GM12873 (cell line): ENCODE measurements around the gene FBXO2.

ENCODE experiments used
- TF ChIP-seq, protein P1 (sequence below): IDR thresholded peaks from 2 replicates; pipeline ENCODE4 v1.5.1; 2012; ENCODE audit warnings: low read depth, mild to moderate bottlenecking, moderate library complexity, low read length, control low read depth; ENCODE audit not compliant: insufficient read depth; ENCODE audit errors: missing control alignments

FBXO2 gene

DNA sequence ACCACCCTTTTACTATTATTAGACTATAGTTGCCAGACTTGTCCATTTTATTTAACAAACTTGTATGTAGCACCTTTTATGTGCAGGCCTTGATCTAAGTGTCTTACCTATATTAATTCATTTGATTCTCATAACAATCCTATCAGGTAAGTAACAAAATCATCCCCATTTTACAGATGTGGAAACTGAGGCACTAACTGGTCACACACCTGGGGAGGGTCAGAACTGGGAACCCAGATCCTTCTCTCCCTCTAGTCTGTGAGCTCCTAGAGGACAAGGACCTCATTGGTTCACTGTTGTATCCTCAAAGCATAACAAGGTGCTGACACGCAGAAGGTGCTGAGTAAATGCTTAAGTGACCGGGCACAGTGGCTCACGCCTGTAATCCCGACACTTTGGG, 14.9 kb downstream of the FBXO2 start:
- TF ChIP-seq, protein P1, sequence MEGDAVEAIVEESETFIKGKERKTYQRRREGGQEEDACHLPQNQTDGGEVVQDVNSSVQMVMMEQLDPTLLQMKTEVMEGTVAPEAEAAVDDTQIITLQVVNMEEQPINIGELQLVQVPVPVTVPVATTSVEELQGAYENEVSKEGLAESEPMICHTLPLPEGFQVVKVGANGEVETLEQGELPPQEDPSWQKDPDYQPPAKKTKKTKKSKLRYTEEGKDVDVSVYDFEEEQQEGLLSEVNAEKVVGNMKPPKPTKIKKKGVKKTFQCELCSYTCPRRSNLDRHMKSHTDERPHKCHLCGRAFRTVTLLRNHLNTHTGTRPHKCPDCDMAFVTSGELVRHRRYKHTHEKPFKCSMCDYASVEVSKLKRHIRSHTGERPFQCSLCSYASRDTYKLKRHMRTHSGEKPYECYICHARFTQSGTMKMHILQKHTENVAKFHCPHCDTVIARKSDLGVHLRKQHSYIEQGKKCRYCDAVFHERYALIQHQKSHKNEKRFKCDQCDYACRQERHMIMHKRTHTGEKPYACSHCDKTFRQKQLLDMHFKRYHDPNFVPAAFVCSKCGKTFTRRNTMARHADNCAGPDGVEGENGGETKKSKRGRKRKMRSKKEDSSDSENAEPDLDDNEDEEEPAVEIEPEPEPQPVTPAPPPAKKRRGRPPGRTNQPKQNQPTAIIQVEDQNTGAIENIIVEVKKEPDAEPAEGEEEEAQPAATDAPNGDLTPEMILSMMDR: no peak

DNA sequence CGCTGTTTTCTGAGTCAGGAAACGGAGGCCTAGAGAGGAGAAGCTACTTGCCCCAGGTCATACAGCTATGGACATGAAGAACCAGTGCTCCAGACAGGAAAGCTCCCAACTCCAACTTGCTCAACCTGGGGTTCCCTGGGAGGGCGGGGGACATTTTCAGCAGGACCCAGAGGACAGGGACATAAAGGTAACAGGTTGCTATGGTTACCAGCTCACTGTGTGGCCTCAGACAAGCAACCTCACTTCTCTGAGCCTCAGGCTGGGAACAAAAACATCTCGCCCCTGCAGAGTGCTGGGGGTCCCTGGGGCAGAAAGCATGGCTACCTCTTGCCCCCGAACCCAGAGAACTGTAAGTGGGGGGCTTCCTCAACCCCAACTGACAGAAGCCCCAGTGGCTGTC, 16.1 kb downstream of the FBXO2 start:
- TF ChIP-seq, protein P1: no peak

DNA sequence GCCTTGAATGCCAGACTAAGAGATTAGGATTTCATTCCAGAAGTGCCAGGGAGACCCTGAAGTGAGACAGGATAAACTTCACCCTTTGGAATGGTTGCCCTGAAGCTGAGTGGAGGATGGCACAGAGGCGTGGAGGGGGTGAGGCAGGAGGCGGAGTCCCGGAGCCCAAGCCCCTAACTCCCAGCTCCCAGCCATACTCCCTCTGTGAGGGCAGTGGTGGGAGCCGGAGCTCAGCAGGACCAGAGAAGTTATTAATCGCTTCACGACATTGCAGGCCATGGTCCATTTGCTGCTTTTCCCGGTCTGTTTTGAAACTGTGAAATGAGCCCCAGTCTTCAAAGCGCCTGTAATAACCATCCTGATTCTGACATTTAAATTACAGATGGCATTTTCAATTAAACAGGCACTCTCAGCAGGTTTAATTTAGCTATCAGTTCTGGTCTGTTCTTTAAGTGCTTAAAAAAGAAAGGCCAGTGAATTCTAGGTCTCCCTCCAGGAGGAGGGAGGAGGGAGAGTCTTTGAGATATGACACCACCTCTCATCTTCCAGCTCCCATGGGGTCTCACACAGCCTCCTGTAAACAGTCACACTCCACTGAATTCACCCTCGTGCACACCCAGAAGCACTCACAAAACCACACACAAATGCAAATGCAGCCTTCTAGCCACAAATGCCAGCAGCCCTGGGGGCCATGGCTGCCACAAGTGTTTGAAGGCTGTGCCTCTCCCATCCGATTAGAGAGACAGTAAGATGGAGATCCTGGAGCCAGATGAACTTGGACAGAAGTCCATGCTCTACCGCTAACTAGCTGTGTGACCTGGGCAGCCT, 19.6 kb downstream of the FBXO2 start:
- TF ChIP-seq, protein P1: no peak

DNA sequence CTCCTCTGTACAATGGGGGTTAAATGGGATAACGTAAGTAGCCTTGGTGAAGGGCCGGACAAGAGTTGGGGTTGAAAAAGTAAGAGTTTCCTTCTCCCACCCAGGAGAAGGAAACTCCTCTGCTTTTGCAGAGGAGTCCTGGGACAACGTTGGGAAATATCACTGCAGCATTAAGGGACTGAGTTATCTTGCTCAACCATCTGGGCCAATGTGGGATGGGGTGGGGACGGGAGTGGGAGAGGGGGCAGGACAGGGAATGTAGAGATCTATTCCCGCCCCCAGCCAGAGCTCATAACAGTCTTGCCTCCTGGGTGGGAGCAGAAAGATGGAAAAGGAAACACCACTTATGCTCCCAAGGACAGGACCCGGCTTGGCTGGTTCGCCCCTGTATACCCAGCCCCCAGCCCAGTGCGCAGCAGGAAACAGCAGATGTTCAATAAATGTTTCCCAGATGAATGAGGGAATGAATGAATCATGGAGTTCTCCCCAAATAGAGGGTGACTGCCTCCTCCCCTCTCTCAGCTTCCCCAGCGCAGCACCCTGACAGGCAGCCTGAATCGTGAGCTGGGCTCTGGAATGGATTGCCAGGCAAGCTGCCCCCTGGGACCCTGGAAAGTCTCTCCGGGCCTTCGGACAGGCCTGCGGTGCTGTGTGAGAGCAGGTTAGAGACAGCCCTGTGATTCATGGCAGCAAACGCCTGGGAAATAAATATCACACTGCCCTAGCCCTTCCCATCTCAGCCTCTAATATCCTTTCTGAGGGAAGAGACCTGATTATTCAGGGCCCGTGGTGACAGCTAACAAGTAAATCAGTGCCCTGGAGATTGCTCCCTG, 24.8 kb downstream of the FBXO2 start:
- TF ChIP-seq, protein P1: no peak

DNA sequence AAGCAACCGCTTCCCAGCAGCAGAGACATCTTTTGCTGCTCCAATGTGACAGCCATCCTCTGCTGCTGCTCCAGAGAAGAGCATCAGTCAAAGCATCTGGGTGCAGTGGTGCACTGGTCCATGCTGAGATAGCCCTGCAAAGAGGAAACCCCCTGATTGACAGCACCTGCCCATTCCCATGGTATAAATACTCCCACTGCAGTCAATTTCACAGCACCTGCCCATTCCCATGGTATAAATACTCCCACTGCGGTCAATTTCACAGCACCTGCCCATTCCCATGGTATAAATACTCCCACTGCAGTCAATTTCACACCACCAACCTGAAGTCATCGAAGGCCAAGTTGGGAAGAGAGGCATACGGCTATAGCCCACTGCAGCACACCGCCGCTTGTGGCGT, 25.5 kb downstream of the FBXO2 start:
- TF ChIP-seq, protein P1: no peak

DNA sequence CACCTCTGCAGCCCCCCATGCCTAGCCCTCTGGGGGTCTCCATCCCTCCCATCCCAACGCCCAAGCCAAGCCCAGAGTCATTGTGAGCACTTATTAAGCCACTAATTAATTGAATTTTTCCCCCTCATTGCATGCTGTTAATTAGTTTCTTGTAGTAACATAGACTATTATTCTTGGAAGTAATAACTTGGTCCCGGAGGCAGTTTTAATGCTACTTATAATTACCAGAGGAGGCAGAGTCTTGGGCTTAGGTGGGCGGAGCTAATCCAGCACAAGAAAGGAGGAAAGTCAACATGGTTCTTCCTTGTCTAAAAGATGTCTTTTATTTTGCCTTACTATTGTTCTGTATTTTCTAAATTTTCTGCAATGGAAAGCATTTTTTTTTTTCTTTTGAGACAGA, 27.7 kb downstream of the FBXO2 start:
- TF ChIP-seq, protein P1: no peak

DNA sequence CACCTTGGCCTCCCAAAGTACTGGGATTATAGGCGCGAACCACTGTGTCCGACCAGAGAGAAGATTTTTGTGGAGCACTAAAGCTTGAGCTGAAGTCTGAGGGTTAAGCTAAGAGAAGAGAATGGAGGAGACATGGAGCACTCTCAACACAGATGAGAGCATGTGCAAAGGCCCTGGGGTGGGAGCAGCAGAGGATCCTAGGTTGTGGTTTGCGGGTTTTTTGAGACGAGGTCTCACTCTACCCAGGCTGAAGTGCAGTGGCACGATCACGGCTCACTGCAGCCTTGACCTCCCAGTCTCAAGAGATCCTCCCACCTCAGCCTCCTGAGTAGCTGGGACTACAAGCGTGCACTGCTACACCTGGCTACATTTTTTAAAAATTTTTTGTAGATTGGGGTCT, 30.5 kb downstream of the FBXO2 start:
- TF ChIP-seq, protein P1: no peak
